ENCODE measurements around the gene ADARB2. TPM values are rescaled to one million over a fixed set of nuclear protein-coding genes. Genes with fewer than 3 reads are reported as not detected.

The ADARB2 gene
- total and polyA plus RNA-seq, 4 donors, result 0.55 to 0.70 (median 0.59) TPM; not detected in 1

- no peak for DNase-seq (ENCODE audit: low spot score)
- 89% methylated on average over 3 of the region's 3 CpGs for WGBS
- H3K36me3 ChIP-seq (ENCODE audit: control insufficient read depth in 4 of 4, insufficient read depth in 3 of 4, low read depth in 1 of 4, low read length in 3 of 4), result no peaks in the 10 kb centered on the region
- no peaks in the 10 kb centered on the region for H3K27me3 ChIP-seq (ENCODE audit: control insufficient read depth in 4 of 4, insufficient read depth in 4 of 4, low read length in 3 of 4)
- no peaks in the 10 kb centered on the region for H3K9me3 ChIP-seq (ENCODE audit: control insufficient read depth in 4 of 4, low read length in 3 of 4)
- H3K4me3 ChIP-seq (ENCODE audit: low read depth in 1 of 3, low read length in 3 of 3), result no peak overlapping the region
- H3K27ac ChIP-seq (ENCODE audit: low read depth in 1 of 2, low read length in 2 of 2), result no peak overlapping the region
- H3K9ac ChIP-seq (ENCODE audit: low read depth in 1 of 2, low read length in 2 of 2), result no peak overlapping the region
- H3K4me1 ChIP-seq (ENCODE audit: control insufficient read depth in 4 of 4, insufficient read depth in 4 of 4, low read length in 3 of 4), result no peaks in the 10 kb centered on the region
- no peak for TF ChIP-seq TAF1 (conservative IDR thresholded peaks at IDR 0.05)
- no peak for TF ChIP-seq GABPA (IDR thresholded peaks at IDR 0.05 in 1 of 2, conservative IDR thresholded peaks at IDR 0.05 in 1 of 2)
- TF ChIP-seq, protein P1, sequence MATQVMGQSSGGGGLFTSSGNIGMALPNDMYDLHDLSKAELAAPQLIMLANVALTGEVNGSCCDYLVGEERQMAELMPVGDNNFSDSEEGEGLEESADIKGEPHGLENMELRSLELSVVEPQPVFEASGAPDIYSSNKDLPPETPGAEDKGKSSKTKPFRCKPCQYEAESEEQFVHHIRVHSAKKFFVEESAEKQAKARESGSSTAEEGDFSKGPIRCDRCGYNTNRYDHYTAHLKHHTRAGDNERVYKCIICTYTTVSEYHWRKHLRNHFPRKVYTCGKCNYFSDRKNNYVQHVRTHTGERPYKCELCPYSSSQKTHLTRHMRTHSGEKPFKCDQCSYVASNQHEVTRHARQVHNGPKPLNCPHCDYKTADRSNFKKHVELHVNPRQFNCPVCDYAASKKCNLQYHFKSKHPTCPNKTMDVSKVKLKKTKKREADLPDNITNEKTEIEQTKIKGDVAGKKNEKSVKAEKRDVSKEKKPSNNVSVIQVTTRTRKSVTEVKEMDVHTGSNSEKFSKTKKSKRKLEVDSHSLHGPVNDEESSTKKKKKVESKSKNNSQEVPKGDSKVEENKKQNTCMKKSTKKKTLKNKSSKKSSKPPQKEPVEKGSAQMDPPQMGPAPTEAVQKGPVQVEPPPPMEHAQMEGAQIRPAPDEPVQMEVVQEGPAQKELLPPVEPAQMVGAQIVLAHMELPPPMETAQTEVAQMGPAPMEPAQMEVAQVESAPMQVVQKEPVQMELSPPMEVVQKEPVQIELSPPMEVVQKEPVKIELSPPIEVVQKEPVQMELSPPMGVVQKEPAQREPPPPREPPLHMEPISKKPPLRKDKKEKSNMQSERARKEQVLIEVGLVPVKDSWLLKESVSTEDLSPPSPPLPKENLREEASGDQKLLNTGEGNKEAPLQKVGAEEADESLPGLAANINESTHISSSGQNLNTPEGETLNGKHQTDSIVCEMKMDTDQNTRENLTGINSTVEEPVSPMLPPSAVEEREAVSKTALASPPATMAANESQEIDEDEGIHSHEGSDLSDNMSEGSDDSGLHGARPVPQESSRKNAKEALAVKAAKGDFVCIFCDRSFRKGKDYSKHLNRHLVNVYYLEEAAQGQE (IDR thresholded peaks at IDR 0.05), result no peak
- TF ChIP-seq YY1 (IDR thresholded peaks at IDR 0.05), result no peak
- no peak for TF ChIP-seq JUND (IDR thresholded peaks at IDR 0.05)
- TF ChIP-seq EGR1 (IDR thresholded peaks at IDR 0.05; ENCODE audit: low read depth in 2 of 2), result no peak
- no peak for TF ChIP-seq FOXA2 (IDR thresholded peaks at IDR 0.05)
These were observed 75.9 kb downstream of the ADARB2 start for GRCh38 chr10:1661416-1661815.

DNA sequence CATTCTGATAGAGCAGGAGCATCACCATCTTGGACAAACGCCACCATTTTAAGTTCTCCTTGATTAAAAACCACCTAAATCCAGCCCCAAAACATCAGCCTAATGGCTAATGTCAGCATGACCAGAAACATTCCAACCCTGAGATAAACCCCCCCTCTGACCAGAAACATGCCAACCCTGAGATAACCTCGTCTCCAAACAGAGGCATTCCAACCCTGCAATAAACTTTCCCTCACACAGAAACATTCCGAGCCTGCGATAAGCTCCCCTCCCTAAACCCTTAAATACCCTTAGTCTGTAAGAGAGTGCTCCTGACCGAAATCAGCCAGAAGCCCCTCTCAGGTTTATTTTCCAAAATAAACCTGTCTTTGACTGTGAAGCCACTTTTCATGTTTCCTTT, 76.5 kb downstream of the ADARB2 start:
- Histone ChIP-seq H3K9me3 (ENCODE audit: control insufficient read depth in 4 of 4, low read length in 3 of 4) (no peaks in the 10 kb centered on the region), H3K4me1 (ENCODE audit: control insufficient read depth in 4 of 4, insufficient read depth in 4 of 4, low read length in 3 of 4) (peaks cover 0 to under 1% (median 0%) of the 10 kb centered on the region in 4 donors), H3K27ac (ENCODE audit: low read depth in 1 of 2, low read length in 2 of 2) (no peak overlapping the region), H3K36me3 (ENCODE audit: control insufficient read depth in 4 of 4, insufficient read depth in 3 of 4, low read depth in 1 of 4, low read length in 3 of 4) (no peaks in the 10 kb centered on the region), H3K4me3 (ENCODE audit: low read depth in 1 of 3, low read length in 3 of 3) (no peak overlapping the region), H3K27me3 (ENCODE audit: control insufficient read depth in 4 of 4, insufficient read depth in 4 of 4, low read length in 3 of 4) (no peaks in the 10 kb centered on the region), H3K9ac (ENCODE audit: low read depth in 1 of 2, low read length in 2 of 2) (no peak overlapping the region)
- 50% methylated on average over 5 of the region's 5 CpGs for WGBS
- no peak for DNase-seq (ENCODE audit: low spot score)
- no peak for TF ChIP-seq YY1 (IDR thresholded peaks at IDR 0.05)
- TF ChIP-seq FOXA1 (IDR thresholded peaks at IDR 0.05), result no peak
- TF ChIP-seq SP1 (IDR thresholded peaks at IDR 0.05), result no peak
- no peak for TF ChIP-seq RXRA (IDR thresholded peaks at IDR 0.05)
- TF ChIP-seq NR2F2 (IDR thresholded peaks at IDR 0.05), result no peak

DNA sequence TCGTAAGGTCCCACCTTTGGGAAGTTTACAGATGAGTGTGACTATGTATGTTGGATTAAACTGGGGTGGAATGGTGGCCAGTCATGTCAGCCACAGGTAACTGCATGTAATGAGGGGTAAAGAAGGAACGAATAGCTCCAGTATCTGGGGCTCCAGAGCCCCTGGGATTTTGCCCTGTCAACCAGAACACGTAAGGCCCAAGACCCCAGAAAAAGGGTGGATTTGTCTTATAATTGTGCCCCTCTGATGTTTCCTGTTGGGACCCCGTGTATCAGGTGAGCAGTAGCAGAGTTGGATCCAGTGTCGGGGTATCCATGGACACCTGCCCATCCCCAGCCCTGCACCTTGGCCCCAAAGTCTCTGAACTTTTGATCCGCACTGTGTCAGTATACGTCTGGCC, 76.9 kb downstream of the ADARB2 start:
- Histone ChIP-seq H3K36me3 (ENCODE audit: control insufficient read depth in 4 of 4, insufficient read depth in 3 of 4, low read depth in 1 of 4, low read length in 3 of 4) (no peaks in the 10 kb centered on the region), H3K4me3 (ENCODE audit: low read depth in 1 of 3, low read length in 3 of 3) (no peak overlapping the region), H3K27ac (ENCODE audit: low read depth in 1 of 2, low read length in 2 of 2) (no peak overlapping the region), H3K9ac (ENCODE audit: low read depth in 1 of 2, low read length in 2 of 2) (no peak overlapping the region), H3K9me3 (ENCODE audit: control insufficient read depth in 4 of 4, low read length in 3 of 4) (no peaks in the 10 kb centered on the region), H3K27me3 (ENCODE audit: control insufficient read depth in 4 of 4, insufficient read depth in 4 of 4, low read length in 3 of 4) (no peaks in the 10 kb centered on the region), H3K4me1 (ENCODE audit: control insufficient read depth in 4 of 4, insufficient read depth in 4 of 4, low read length in 3 of 4) (peaks cover 0 to 4% (median 2%) of the 10 kb centered on the region in 4 donors)
- 79% methylated on average over 7 of the region's 7 CpGs for WGBS
- DNase-seq (ENCODE audit: low spot score), result no peak
- TF ChIP-seq ZBTB33 (IDR thresholded peaks at IDR 0.05), result no peak
- no peak for TF ChIP-seq NR2F2 (IDR thresholded peaks at IDR 0.05)
- TF ChIP-seq CTCF (IDR thresholded peaks at IDR 0.05; ENCODE audit: low read depth, low read length, missing input control), result no peak
